WTC11 (cell line): Measurements from ENCODE around the gene ZDHHC1. TPM values are rescaled to one million over a fixed set of nuclear protein-coding genes. Genes with fewer than 3 reads are reported as not detected.

Experiments used
- ATAC-seq: fragments of 200-7000 bp; cut with Tn5 transposase; 2 replicates; pipeline ENCODE4 v1.10.0; 2021; ENCODE audit warnings: mild to moderate bottlenecking, moderate library complexity
- CTCF ChIA-PET: fragments of 300-600 bp; sonication (Branson Sonifier 250); formaldehyde crosslinking; loops from one replicate; lab custom pipeline; 2021; ENCODE audit warnings: antibody characterized with exemption; lab: Charles Lee
- POLR2A ChIA-PET: fragments of 350-600 bp; sonication (Branson Sonifier 250); formaldehyde crosslinking; loops from one replicate; lab custom pipeline; 2021; ENCODE audit warnings: antibody characterized with exemption; lab: Charles Lee
- DNase-seq: peaks from one replicate; pipeline ENCODE4 v3.0.0; 2021; ENCODE audit warnings: low spot score
- H3K27ac Mint-ChIP-seq: 2 replicates; pipeline ENCODE4 v1.8.0; 2021; ENCODE audit warnings: mixed read lengths
- H3K27me3 Mint-ChIP-seq: 2 replicates; pipeline ENCODE4 v1.8.0; 2021; ENCODE audit warnings: low read depth, mild to moderate bottlenecking, moderate library complexity, mixed read lengths
- H3K36me3 Mint-ChIP-seq: 2 replicates; pipeline ENCODE4 v1.8.0; 2021; ENCODE audit warnings: mixed read lengths
- H3K4me1 Mint-ChIP-seq: 2 replicates; pipeline ENCODE4 v1.8.0; 2022; ENCODE audit warnings: mixed read lengths
- H3K4me3 Mint-ChIP-seq: 2 replicates; pipeline ENCODE4 v1.8.0; 2021; ENCODE audit warnings: mild to moderate bottlenecking, moderate library complexity, mixed read lengths
- H3K9me3 Mint-ChIP-seq: 2 replicates; pipeline ENCODE4 v1.8.0; 2021; ENCODE audit warnings: mixed read lengths
- ATF6 ChIP-seq: sonication (generic); formaldehyde crosslinking; IDR thresholded peaks from 2 replicates; pipeline ENCODE4 v1.8.1; 2023; ENCODE audit warnings: mild to moderate bottlenecking, missing genetic modification reagents
- ESRRA ChIP-seq: sonication (generic); formaldehyde crosslinking; IDR thresholded peaks from 2 replicates; pipeline ENCODE4 v1.8.1; 2022; ENCODE audit warnings: mild to moderate bottlenecking, missing genetic modification reagents, borderline replicate concordance
- JAZF1 ChIP-seq: fragments of 250-450 bp; sonication (Bioruptor Pico); IDR thresholded peaks from 2 replicates; pipeline ENCODE4 v1.9.0; 2021; ENCODE audit warnings: moderate library complexity, mild to moderate bottlenecking, inconsistent platforms
- MAX ChIP-seq: sonication (generic); formaldehyde crosslinking; IDR thresholded peaks from 2 replicates; pipeline ENCODE4 v1.8.0; 2022; ENCODE audit warnings: mild to moderate bottlenecking, missing genetic modification reagents
- MXD4 ChIP-seq: fragments of 250-450 bp; sonication (Bioruptor Pico); IDR thresholded peaks from 2 replicates; pipeline ENCODE4 v1.8.0; 2021; ENCODE audit warnings: mild to moderate bottlenecking, moderate library complexity, borderline replicate concordance
- MYBL2 ChIP-seq: sonication (generic); formaldehyde crosslinking; IDR thresholded peaks from 2 replicates; pipeline ENCODE4 v1.8.1; 2023; ENCODE audit warnings: mild to moderate bottlenecking, moderate library complexity, missing genetic modification reagents
- NFATC4 ChIP-seq: fragments of 250-450 bp; sonication (Bioruptor Pico); IDR thresholded peaks from 2 replicates; pipeline ENCODE4 v1.9.0; 2021; ENCODE audit warnings: mild to moderate bottlenecking
- RORB ChIP-seq: fragments of 250-450 bp; sonication (Bioruptor Pico); IDR thresholded peaks from 2 replicates; pipeline ENCODE4 v1.9.0; 2021; ENCODE audit warnings: mild to moderate bottlenecking
- TEAD4 ChIP-seq: sonication (generic); formaldehyde crosslinking; IDR thresholded peaks from 2 replicates; pipeline ENCODE4 v1.8.0; 2022; ENCODE audit warnings: mild to moderate bottlenecking, missing genetic modification reagents
- ZNF121 ChIP-seq: sonication (generic); formaldehyde crosslinking; IDR thresholded peaks from 2 replicates; pipeline ENCODE4 v1.8.0; 2023; ENCODE audit warnings: missing genetic modification reagents
- ZNF317 ChIP-seq: sonication (generic); formaldehyde crosslinking; IDR thresholded peaks from 2 replicates; pipeline ENCODE4 v1.8.1; 2023; ENCODE audit warnings: low read depth, mild to moderate bottlenecking, moderate library complexity, missing genetic modification reagents, borderline replicate concordance
- ZNF396 ChIP-seq: fragments of 250-450 bp; sonication (Bioruptor Pico); IDR thresholded peaks from 2 replicates; pipeline ENCODE4 v1.8.0; 2021; ENCODE audit warnings: mild to moderate bottlenecking, moderate library complexity, borderline replicate concordance
- ZNF416 ChIP-seq: fragments of 250-450 bp; sonication (Bioruptor Pico); IDR thresholded peaks from 2 replicates; pipeline ENCODE4 v1.9.0; 2021; ENCODE audit warnings: mild to moderate bottlenecking, inconsistent platforms
- ZNF425 ChIP-seq: fragments of 250-450 bp; sonication (Bioruptor Pico); conservative IDR thresholded peaks from 2 replicates; pipeline ENCODE4 v1.9.0; 2021; ENCODE audit warnings: mild to moderate bottlenecking
- ZNF512 ChIP-seq: sonication (generic); formaldehyde crosslinking; IDR thresholded peaks from 2 replicates; pipeline ENCODE4 v1.8.1; 2022; ENCODE audit warnings: missing genetic modification reagents, borderline replicate concordance
- total RNA-seq: library from RNA; stranded (reverse); gene quantifications from 3 replicates; pipeline ENCODE4 v1.2.3, GENCODE V29; 2021
- TF ChIP-seq, protein P1 (sequence below): fragments of 250-450 bp; sonication (Bioruptor Pico); IDR thresholded peaks from 2 replicates; pipeline ENCODE4 v1.9.0; 2021; ENCODE audit warnings: moderate library complexity, mild to moderate bottlenecking, inconsistent platforms, borderline replicate concordance
- TF ChIP-seq, protein P2 (sequence below): sonication (generic); formaldehyde crosslinking; conservative IDR thresholded peaks from 2 replicates; pipeline ENCODE4 v1.8.1; 2022; ENCODE audit warnings: mild to moderate bottlenecking, missing genetic modification reagents
- TF ChIP-seq, protein P3 (sequence below): sonication (generic); formaldehyde crosslinking; IDR thresholded peaks from 2 replicates; pipeline ENCODE4 v1.8.1; 2023; ENCODE audit warnings: mild to moderate bottlenecking, missing genetic modification reagents, borderline replicate concordance
- TF ChIP-seq, protein P4 (sequence below): sonication (generic); formaldehyde crosslinking; IDR thresholded peaks from 2 replicates; pipeline ENCODE4 v1.8.0; 2022; ENCODE audit warnings: mild to moderate bottlenecking, missing genetic modification reagents

The ZDHHC1 gene
- total RNA-seq, 1 experiment from 2014 or later: 4.2 TPM

GRCh38 chr16:67460961-67461360 is 44.7 kb upstream of the ZDHHC1 start:
- Mint-ChIP-seq H3K9me3 (no peaks in the 10 kb centered on the region), H3K4me3 (no peak overlapping the region), H3K4me1 (peaks cover 10% of the 10 kb centered on the region), H3K36me3 (no peaks in the 10 kb centered on the region), H3K27me3 (no peaks in the 10 kb centered on the region)
- POLR2A ChIA-PET: no interaction called here
- DNase-seq (no peak), ATAC-seq (no peak)
- CTCF ChIA-PET: interaction anchor here (0.7 to 2.1 kb wide), 4 partner anchors 21 to 62 kb away, joined by 3 to 11 read pairs (median 5); no protein-coding TSS in a partner anchor
- TF ChIP-seq ATF6: no peak
- TF ChIP-seq, protein P1, sequence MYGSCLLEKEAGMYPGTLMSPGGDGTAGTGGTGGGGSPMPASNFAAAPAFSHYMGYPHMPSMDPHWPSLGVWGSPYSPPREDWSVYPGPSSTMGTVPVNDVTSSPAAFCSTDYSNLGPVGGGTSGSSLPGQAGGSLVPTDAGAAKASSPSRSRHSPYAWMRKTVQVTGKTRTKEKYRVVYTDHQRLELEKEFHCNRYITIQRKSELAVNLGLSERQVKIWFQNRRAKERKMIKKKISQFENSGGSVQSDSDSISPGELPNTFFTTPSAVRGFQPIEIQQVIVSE (CRISPR knock-in tag): no peak
- TF ChIP-seq, protein P2, sequence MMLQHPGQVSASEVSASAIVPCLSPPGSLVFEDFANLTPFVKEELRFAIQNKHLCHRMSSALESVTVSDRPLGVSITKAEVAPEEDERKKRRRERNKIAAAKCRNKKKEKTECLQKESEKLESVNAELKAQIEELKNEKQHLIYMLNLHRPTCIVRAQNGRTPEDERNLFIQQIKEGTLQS (CRISPR knock-in tag): no peak
- no peak for TF ChIP-seq RORB (CRISPR knock-in tag)
- TF ChIP-seq MAX (CRISPR knock-in tag): no peak
- TF ChIP-seq, all 79 proteins: peak for 0
- no peak overlapping the region for H3K27ac Mint-ChIP-seq

GRCh38 chr16:67460168-67460567 is 43.9 kb upstream of the ZDHHC1 start:
- Mint-ChIP-seq H3K36me3 (no peaks in the 10 kb centered on the region), H3K4me1 (0 out of 2 replicates have a peak, but pooled peaks cover 5% of the 10 kb centered on the region), H3K9me3 (no peaks in the 10 kb centered on the region), H3K27me3 (no peaks in the 10 kb centered on the region), H3K27ac (peak overlapping the region; percentile 76; the same call in 1 of the 2 replicates), H3K4me3 (no peak overlapping the region)
- ChIA-PET POLR2A (no interaction called here), CTCF (interaction anchor here (0.6 to 2.1 kb wide), 3 partner anchors 15 to 346 kb away, joined by 3 to 11 read pairs (median 4); no protein-coding TSS in a partner anchor)
- ATAC-seq (no peak), DNase-seq (no peak)
- TF ChIP-seq ZNF396 (CRISPR knock-in tag): no peak
- TF ChIP-seq ZNF512 (CRISPR knock-in tag): no peak
- TF ChIP-seq ZNF121: no peak
- TF ChIP-seq MYBL2: no peak
- TF ChIP-seq JAZF1 (CRISPR knock-in tag): no peak
- TF ChIP-seq, protein P3, sequence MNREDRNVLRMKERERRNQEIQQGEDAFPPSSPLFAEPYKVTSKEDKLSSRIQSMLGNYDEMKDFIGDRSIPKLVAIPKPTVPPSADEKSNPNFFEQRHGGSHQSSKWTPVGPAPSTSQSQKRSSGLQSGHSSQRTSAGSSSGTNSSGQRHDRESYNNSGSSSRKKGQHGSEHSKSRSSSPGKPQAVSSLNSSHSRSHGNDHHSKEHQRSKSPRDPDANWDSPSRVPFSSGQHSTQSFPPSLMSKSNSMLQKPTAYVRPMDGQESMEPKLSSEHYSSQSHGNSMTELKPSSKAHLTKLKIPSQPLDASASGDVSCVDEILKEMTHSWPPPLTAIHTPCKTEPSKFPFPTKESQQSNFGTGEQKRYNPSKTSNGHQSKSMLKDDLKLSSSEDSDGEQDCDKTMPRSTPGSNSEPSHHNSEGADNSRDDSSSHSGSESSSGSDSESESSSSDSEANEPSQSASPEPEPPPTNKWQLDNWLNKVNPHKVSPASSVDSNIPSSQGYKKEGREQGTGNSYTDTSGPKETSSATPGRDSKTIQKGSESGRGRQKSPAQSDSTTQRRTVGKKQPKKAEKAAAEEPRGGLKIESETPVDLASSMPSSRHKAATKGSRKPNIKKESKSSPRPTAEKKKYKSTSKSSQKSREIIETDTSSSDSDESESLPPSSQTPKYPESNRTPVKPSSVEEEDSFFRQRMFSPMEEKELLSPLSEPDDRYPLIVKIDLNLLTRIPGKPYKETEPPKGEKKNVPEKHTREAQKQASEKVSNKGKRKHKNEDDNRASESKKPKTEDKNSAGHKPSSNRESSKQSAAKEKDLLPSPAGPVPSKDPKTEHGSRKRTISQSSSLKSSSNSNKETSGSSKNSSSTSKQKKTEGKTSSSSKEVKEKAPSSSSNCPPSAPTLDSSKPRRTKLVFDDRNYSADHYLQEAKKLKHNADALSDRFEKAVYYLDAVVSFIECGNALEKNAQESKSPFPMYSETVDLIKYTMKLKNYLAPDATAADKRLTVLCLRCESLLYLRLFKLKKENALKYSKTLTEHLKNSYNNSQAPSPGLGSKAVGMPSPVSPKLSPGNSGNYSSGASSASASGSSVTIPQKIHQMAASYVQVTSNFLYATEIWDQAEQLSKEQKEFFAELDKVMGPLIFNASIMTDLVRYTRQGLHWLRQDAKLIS (CRISPR knock-in tag): no peak
- TF ChIP-seq ZNF416 (CRISPR knock-in tag): no peak
- TF ChIP-seq, protein P4, sequence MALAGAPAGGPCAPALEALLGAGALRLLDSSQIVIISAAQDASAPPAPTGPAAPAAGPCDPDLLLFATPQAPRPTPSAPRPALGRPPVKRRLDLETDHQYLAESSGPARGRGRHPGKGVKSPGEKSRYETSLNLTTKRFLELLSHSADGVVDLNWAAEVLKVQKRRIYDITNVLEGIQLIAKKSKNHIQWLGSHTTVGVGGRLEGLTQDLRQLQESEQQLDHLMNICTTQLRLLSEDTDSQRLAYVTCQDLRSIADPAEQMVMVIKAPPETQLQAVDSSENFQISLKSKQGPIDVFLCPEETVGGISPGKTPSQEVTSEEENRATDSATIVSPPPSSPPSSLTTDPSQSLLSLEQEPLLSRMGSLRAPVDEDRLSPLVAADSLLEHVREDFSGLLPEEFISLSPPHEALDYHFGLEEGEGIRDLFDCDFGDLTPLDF: no peak
- no peak for TF ChIP-seq MXD4 (CRISPR knock-in tag)
- TF ChIP-seq ESRRA (CRISPR knock-in tag): no peak
- no peak for TF ChIP-seq ATF6
- TF ChIP-seq ZNF425 (CRISPR knock-in tag): no peak
- no peak for TF ChIP-seq NFATC4 (CRISPR knock-in tag)
- TF ChIP-seq TEAD4 (CRISPR knock-in tag): no peak
- no peak for TF ChIP-seq ZNF317 (CRISPR knock-in tag)
